Mesodermal cell (in vitro differentiated cells): ENCODE data around the gene CCT7. TPM values are rescaled to one million over a fixed set of nuclear protein-coding genes. Genes with fewer than 3 reads are reported as not detected.
"Not testable (repeated sequence)": the region's sequence is repeated elsewhere in the genome, so short reads cannot be mapped to it uniquely, and the experiment has no call there.

Experiments
- H3K27ac ChIP-seq: 2 replicates; pipeline ENCODE4 v1.7.0; 2013; ENCODE audit warnings: mild to moderate bottlenecking, low read depth, low read length, moderate library complexity; ENCODE audit not compliant: severe bottlenecking
- H3K36me3 ChIP-seq: 2 replicates; pipeline ENCODE4 v1.7.1; 2013; ENCODE audit warnings: mild to moderate bottlenecking, low read length, moderate library complexity; ENCODE audit not compliant: control insufficient read depth, insufficient read depth
- H3K4me1 ChIP-seq: one replicate; pipeline ENCODE4 v1.7.1; 2013; ENCODE audit warnings: mild to moderate bottlenecking, low read length; ENCODE audit not compliant: insufficient read depth, control insufficient read depth, poor library complexity, severe bottlenecking
- H3K4me3 ChIP-seq: 2 replicates; pipeline ENCODE4 v1.7.0; 2013; ENCODE audit warnings: low read length, control low read depth, mild to moderate bottlenecking; ENCODE audit not compliant: insufficient read depth, poor library complexity, severe bottlenecking; ENCODE audit errors: extremely low read depth
- H3K9me3 ChIP-seq: 2 replicates; pipeline ENCODE4 v1.7.1; 2013; ENCODE audit warnings: mild to moderate bottlenecking, low read length, moderate library complexity; ENCODE audit not compliant: control insufficient read depth
- WGBS, 2 experiments: methylation state at CpG; one replicate each; pipeline ENCODE4 v1.1.5; 2013; ENCODE audit warnings: missing lambda C conversion rate in 2 of 2; ENCODE audit not compliant: insufficient coverage in 2 of 2; 5-methylcytosine and 5-hydroxymethylcytosine counted together
- polyA plus RNA-seq, 2 experiments: library from polyadenylated mRNA; stranded (reverse); fragments of 50-300 nt; gene quantifications; one replicate each; pipeline ENCODE4 v1.2.3, GENCODE V29; 2013

CCT7 gene
- polyA plus RNA-seq (2013, experiment 1 of 2) = 265 TPM
- polyA plus RNA-seq (2013, experiment 2 of 2) = 246 TPM

GRCh38 chr2:73233932-73234832 is at the start of gene CCT7:
TSS of gene CCT7 (plus strand) at chr2:73234308. CDS start at chr2:73234379, 71 bp downstream.
- WGBS, 2 experiments = 0% methylated on average over 48 to 51 of the region's 69 CpGs
- Histone ChIP-seq H3K4me1 (peaks cover 14% of the 10 kb centered on the region), H3K4me3 (peak within 1 kb of the TSS; percentile 95), H3K27ac (peak within 1 kb of the TSS; percentile 87), H3K36me3 (peaks cover 42% of the 10 kb centered on the region), H3K9me3 (no peaks in the 10 kb centered on the region)

DNA sequence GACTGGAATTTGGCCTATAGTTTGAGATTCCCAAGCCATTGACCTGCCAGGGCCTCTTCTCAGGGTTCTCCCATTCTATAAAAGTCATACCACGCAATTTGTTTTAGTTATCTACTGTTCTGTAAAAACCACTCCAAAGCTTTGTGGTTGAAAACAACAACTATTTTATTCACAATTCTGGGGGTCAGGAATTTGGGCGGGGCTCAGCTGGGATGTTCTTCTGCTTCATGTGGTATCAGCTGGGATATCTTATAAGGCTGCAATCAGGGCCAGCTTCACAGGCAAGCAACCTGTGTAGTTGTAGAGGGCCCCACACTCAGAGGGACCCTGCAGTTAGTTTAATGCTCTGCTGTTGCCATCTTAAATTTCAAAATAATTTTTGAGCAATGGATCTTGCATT is 48.1 kb upstream of the CCT7 start:
- 100% methylated on average over 1 of the region's 2 CpGs; no CpG with 5 or more reads in 1 of the 2 experiments for WGBS, 2 experiments
- Histone ChIP-seq H3K36me3 (no peaks in the 10 kb centered on the region), H3K9me3 (no peaks in the 10 kb centered on the region), H3K27ac (no peak overlapping the region), H3K4me1 (no peaks in the 10 kb centered on the region), H3K4me3 (no peak overlapping the region)

GRCh38 chr2:73187549-73187948 is 46.6 kb upstream of the CCT7 start:
- H3K4me3 ChIP-seq = no peak overlapping the region
- WGBS, 2 experiments = 14% methylated on average over 1 of the region's 2 CpGs; no CpG with 5 or more reads in 1 of the 2 experiments
- no peaks in the 10 kb centered on the region for H3K9me3 ChIP-seq
- H3K27ac ChIP-seq = no peak overlapping the region
- no peaks in the 10 kb centered on the region for H3K36me3 ChIP-seq
- no peaks in the 10 kb centered on the region for H3K4me1 ChIP-seq

DNA sequence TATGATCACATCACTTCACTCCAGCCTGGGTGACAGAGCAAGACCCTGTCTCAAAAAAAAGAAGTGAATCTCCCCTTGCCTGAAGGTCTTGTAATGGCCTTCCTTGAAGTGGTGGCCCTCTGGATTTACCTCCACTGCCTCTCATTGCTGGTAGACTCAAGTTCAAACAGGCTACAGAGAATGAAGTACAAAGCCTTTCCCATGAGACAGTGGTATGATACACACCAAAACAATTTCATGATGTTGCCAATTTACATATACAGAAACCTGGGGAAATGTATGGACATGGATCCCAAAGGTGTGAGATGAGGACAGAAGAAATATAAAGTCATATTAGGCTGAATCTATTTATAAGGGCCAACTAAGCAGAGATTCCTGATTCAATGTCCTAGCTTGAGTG is 36.5 kb upstream of the CCT7 start:
- peaks cover 6% of the 10 kb centered on the region for H3K4me1 ChIP-seq
- H3K4me3 ChIP-seq = no peak overlapping the region
- no peaks in the 10 kb centered on the region for H3K9me3 ChIP-seq
- no peak overlapping the region for H3K27ac ChIP-seq
- H3K36me3 ChIP-seq = no peaks in the 10 kb centered on the region

- H3K9me3 ChIP-seq, H3K4me3 ChIP-seq, H3K36me3 ChIP-seq, H3K27ac ChIP-seq: not testable (repeated sequence)
- 93 to 100% methylated on average over 3 to 8 of the region's 10 CpGs for WGBS, 2 experiments
- peaks cover 11% of the 10 kb centered on the region for H3K4me1 ChIP-seq
Measured at GRCh38 chr2:73200281-73200680, 33.8 kb upstream of the CCT7 start.

DNA sequence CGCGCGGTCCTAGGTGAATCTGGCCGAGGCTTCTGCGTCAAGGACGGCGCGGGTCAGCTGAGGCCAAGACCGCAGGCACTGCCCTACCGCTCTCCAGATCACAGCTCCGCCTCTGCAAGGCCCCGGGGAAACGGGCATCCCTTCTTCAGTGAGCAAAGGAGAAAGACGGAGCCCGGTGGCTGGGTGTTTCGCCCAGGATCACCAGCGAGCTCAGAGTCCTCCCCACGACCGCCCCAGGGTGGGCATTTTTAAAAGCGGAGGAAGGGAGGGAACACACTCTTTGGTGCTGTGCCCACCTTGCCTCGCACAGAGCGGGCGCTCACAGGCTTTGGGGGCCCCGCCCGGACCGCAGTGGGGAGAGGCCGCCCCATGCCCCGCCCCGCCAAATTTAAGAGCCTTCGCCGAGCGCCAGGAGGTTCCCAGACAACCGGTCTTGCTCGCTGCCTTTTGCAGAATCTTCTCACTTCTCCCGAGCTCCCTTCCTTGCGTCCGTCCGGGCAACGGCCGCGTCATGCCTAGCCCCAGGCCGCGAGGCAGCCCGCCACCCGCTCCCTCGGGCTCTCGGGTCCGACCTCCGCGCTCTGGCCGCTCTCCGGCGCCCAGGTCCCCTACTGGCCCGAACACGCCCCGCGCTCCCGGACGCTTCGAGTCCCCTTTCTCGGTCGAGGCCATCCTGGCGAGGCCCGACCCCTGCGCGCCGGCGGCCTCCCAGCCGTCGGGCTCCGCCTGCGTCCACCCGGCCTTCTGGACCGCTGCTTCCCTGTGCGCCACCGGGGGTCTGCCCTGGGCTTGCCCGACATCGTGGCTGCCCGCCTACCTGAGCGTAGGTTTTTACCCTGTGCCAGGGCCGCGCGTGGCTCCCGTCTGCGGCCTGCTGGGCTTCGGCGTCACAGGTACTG is 31.7 kb upstream of the CCT7 start, which contains the start of gene NOTO:
TSS of gene NOTO (plus strand) at position 419 of the 899 bp plus-strand sequence. CDS start at position 512, 93 bp downstream.
- Histone ChIP-seq H3K9me3 (no peaks in the 10 kb centered on the region), H3K4me1 (peaks cover 11% of the 10 kb centered on the region), H3K4me3 (peak within 1 kb of the TSS; percentile 21), H3K36me3 (no peaks in the 10 kb centered on the region), H3K27ac (no peak within 1 kb of the TSS)
- WGBS, 2 experiments = 2 to 3% methylated on average over 70 to 78 of the region's 87 CpGs

DNA sequence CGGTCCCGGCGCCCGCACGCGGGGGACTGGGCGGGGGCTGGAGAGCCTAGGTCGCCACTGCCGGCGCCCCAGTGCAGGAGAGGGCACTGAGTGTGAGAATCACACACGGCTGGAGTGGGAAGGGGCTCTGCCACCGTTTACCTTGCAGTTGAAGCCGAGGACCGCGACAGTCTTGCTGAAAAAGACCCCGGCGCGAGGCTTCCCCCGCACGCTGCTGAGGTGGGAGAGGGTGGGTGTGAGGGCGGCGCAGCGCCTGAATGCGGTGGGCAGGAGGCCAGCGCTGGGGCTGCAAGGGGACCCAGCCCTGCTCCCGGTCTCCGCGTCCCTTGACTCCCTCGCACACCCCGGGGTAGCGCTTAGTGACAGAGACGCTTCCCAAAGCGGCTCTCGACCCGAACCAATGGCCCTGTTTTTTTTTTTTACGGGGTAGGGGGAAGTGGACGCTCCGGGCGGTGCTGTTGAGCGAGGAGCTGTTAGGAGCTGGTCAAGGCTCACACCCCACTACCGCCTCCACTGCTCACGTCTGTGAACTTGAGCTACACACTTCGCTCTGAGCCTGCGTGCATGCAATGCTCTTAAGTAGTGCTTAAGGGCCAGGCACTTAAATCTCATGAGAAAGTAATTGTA is 30.9 kb upstream of the CCT7 start:
- H3K36me3 ChIP-seq = no peaks in the 10 kb centered on the region
- peaks cover 11% of the 10 kb centered on the region for H3K4me1 ChIP-seq
- peak overlapping the region; percentile 21 for H3K4me3 ChIP-seq
- H3K9me3 ChIP-seq = no peaks in the 10 kb centered on the region
- WGBS, 2 experiments = 5 to 6% methylated on average over 26 to 35 of the region's 44 CpGs
- no peak overlapping the region for H3K27ac ChIP-seq

GRCh38 chr2:73205611-73206010 is 28.5 kb upstream of the CCT7 start:
- peaks cover 11% of the 10 kb centered on the region for H3K4me1 ChIP-seq
- no peaks in the 10 kb centered on the region for H3K9me3 ChIP-seq
- H3K27ac ChIP-seq = no peak overlapping the region
- WGBS, 2 experiments = 83% methylated on average over 2 to 4 of the region's 6 CpGs
- no peaks in the 10 kb centered on the region for H3K36me3 ChIP-seq
- H3K4me3 ChIP-seq = no peak overlapping the region

GRCh38 chr2:73208258-73208657 is 25.9 kb upstream of the CCT7 start:
- 81 to 100% methylated on average over 2 to 3 of the region's 3 CpGs for WGBS, 2 experiments
- no peaks in the 10 kb centered on the region for H3K9me3 ChIP-seq

DNA sequence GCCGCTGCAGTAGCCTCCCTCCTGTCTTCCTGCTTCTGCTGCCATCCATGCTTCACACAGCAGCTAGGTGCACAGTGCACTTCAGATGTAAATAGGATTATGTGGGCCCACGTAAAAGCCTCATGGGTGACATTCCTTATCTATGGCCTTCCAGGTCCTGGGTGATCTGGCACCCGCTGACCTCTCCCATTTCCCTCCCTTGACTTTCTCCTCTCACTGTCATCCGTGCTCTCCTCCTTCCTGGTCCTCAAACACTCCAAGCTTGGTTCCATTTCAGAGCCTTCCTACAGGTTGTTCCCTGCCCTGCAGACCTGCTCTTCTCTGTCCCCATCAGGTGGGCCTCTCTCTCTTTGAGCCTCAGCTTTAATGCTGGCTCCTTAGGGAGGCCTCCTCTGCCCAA is 24.1 kb upstream of the CCT7 start:
- no peak overlapping the region for H3K27ac ChIP-seq
- peaks cover 9% of the 10 kb centered on the region for H3K4me1 ChIP-seq
- 90 to 91% methylated on average over 4 of the region's 4 CpGs for WGBS, 2 experiments
- no peaks in the 10 kb centered on the region for H3K36me3 ChIP-seq
- no peaks in the 10 kb centered on the region for H3K9me3 ChIP-seq
- no peak overlapping the region for H3K4me3 ChIP-seq

More at GRCh38 chr2:73208258-73208657, 25.9 kb upstream of the CCT7 start:
- Histone ChIP-seq H3K27ac (no peak overlapping the region), H3K4me3 (no peak overlapping the region), H3K4me1 (peaks cover 5% of the 10 kb centered on the region), H3K36me3 (no peaks in the 10 kb centered on the region)
